HepG2 (cell line): ENCODE data around the gene MTTP. TPM values are rescaled to one million over a fixed set of nuclear protein-coding genes. Genes with fewer than 3 reads are reported as not detected.

ENCODE experiments used
- CREBL2 ChIP-seq: sonication (generic); formaldehyde crosslinking; IDR thresholded peaks from 2 replicates; pipeline ENCODE4 v1.8.1; 2023; ENCODE audit warnings: missing genetic modification reagents, mild to moderate bottlenecking, borderline replicate concordance
- GTF3A ChIP-seq: sonication (generic); formaldehyde crosslinking; conservative IDR thresholded peaks from 2 replicates; pipeline ENCODE4 v1.4.0; 2020; ENCODE audit warnings: mild to moderate bottlenecking, missing genetic modification reagents
- MEIS1 ChIP-seq: sonication (generic); formaldehyde crosslinking; IDR thresholded peaks from 2 replicates; pipeline ENCODE4 v1.9.0; 2021; ENCODE audit warnings: mild to moderate bottlenecking, missing genetic modification reagents, moderate library complexity, borderline replicate concordance
- MXD1 ChIP-seq: sonication (generic); formaldehyde crosslinking; IDR thresholded peaks from 2 replicates; pipeline ENCODE4 v1.4.0; 2020; ENCODE audit warnings: mild to moderate bottlenecking, missing genetic modification reagents
- MXI1 ChIP-seq: IDR thresholded peaks from 3 replicates; pipeline ENCODE4 v1.6.1; 2012; ENCODE audit warnings: low read depth, low read length, inconsistent platforms, borderline replicate concordance
- RERE ChIP-seq: IDR thresholded peaks from 2 replicates; pipeline ENCODE4 v1.6.1; 2016; ENCODE audit warnings: low read depth, missing genetic modification reagents, missing compliant biosample characterization
- RORA ChIP-seq: sonication (generic); formaldehyde crosslinking; IDR thresholded peaks from 2 replicates; pipeline ENCODE4 v1.5.0; 2020; ENCODE audit warnings: mild to moderate bottlenecking, missing genetic modification reagents, moderate library complexity
- SMC3 ChIP-seq: IDR thresholded peaks from 2 replicates; pipeline ENCODE4 v1.6.1; 2011; ENCODE audit warnings: low read length, improper control_type of control experiment
- SOX13 ChIP-seq, 3 experiments: fragments of 450-650 bp in 1 of 3; sonication (generic) in 1 of 3; formaldehyde crosslinking in 1 of 3; IDR thresholded peaks in 2 of 3; conservative IDR thresholded peaks in 1 of 3; 2 replicates each; pipeline versions ENCODE4 v1.5.0 to v1.6.1; 2016 to 2020; ENCODE audit warnings: antibody characterized with exemption in 1 of 3, mild to moderate bottlenecking in 1 of 3, missing compliant biosample characterization in 1 of 3, missing genetic modification reagents in 1 of 3, moderate library complexity in 1 of 3
- SP1 ChIP-seq, 2 experiments: fragments of 450-650 bp in 1 of 2; sonication (generic) in 1 of 2; formaldehyde crosslinking in 1 of 2; IDR thresholded peaks; 2 replicates each; pipeline versions ENCODE4 v1.4.0 to v1.6.1; 2016 to 2020; ENCODE audit warnings: missing genetic modification reagents in 1 of 2
- SYNCRIP ChIP-seq: fragments of 200-400 bp; formaldehyde crosslinking; IDR thresholded peaks from 2 replicates; pipeline ENCODE4 v1.6.1; 2018; ENCODE audit warnings: mild to moderate bottlenecking, low read depth, low read length; ENCODE audit not compliant: insufficient read depth
- THAP11 ChIP-seq: IDR thresholded peaks from 2 replicates; pipeline ENCODE4 v1.6.1; 2016; ENCODE audit warnings: missing biosample characterization, missing genetic modification reagents
- TMF1 ChIP-seq: sonication (generic); formaldehyde crosslinking; IDR thresholded peaks from 2 replicates; pipeline ENCODE4 v1.8.1; 2022; ENCODE audit warnings: low read depth, missing genetic modification reagents
- ZBTB8A ChIP-seq: sonication (generic); formaldehyde crosslinking; IDR thresholded peaks from 2 replicates; pipeline ENCODE4 v1.4.0; 2020; ENCODE audit warnings: mild to moderate bottlenecking, low read depth, missing genetic modification reagents, borderline replicate concordance
- ZFP36L2 ChIP-seq: sonication (generic); formaldehyde crosslinking; IDR thresholded peaks from 2 replicates; pipeline ENCODE4 v1.4.0; 2020; ENCODE audit warnings: missing genetic modification reagents
- ZNF30 ChIP-seq: sonication (generic); formaldehyde crosslinking; IDR thresholded peaks from 2 replicates; pipeline ENCODE4 v1.5.0; 2020; ENCODE audit warnings: mild to moderate bottlenecking, missing genetic modification reagents
- ZNF460 ChIP-seq: sonication (generic); formaldehyde crosslinking; IDR thresholded peaks from 2 replicates; pipeline ENCODE4 v1.5.1; 2020; ENCODE audit warnings: missing genetic modification reagents, mild to moderate bottlenecking, borderline replicate concordance
- ZNF605 ChIP-seq: sonication (generic); formaldehyde crosslinking; IDR thresholded peaks from 2 replicates; pipeline ENCODE4 v1.8.0; 2022; ENCODE audit warnings: mild to moderate bottlenecking, missing genetic modification reagents
- ZNF607 ChIP-seq: sonication (generic); formaldehyde crosslinking; IDR thresholded peaks from 2 replicates; pipeline ENCODE4 v1.5.1; 2020; ENCODE audit warnings: missing genetic modification reagents, mild to moderate bottlenecking, borderline replicate concordance
- ZNF691 ChIP-seq: sonication (generic); formaldehyde crosslinking; IDR thresholded peaks from 2 replicates; pipeline ENCODE4 v1.4.0; 2020; ENCODE audit warnings: missing genetic modification reagents, low read depth, mild to moderate bottlenecking, borderline replicate concordance
- ZNF724P ChIP-seq: sonication (generic); formaldehyde crosslinking; IDR thresholded peaks from 2 replicates; pipeline ENCODE4 v1.8.0; 2022; ENCODE audit warnings: missing genetic modification reagents, borderline replicate concordance
- polyA plus RNA-seq, 8 experiments: library from polyadenylated mRNA; depleted of rRNA in 3 of 8; stranded (reverse) in 7 of 8; unstranded in 1 of 8; fragments of >200 nt; fragmentation: Illumina TruSeq in 4 of 8; extraction: Trizol in 4 of 8; gene quantifications; 2 replicates each; pipeline versions ENCODE4 v1.2.1 to v1.2.3, GENCODE V29; 2011 to 2016; ENCODE audit warnings: low read depth in 4 of 8, missing spikeins in 1 of 8, mixed read lengths in 1 of 8; ENCODE audit not compliant: insufficient read depth in 1 of 8
- total RNA-seq, 5 experiments: library from RNA; depleted of rRNA; stranded (reverse); fragments of >200 nt; fragmentation: Illumina TruSeq; extraction: Trizol; gene quantifications; 2 replicates each; pipeline ENCODE4 v1.2.3, GENCODE V29; 2016; ENCODE audit warnings: low read depth in 1 of 5

Gene MTTP
- total and polyA plus RNA-seq, 2 of the 13 experiments (the other 11 are each of a cell fraction or from before 2014, with no cell fraction given): 84.7 to 102 TPM

- TF ChIP-seq MXI1: peak; percentile 63; the same call in 1 of the 3 replicates
- no peak for TF ChIP-seq SOX13 (IDR thresholded peaks at IDR 0.05)
- peak in 1 of 2 experiments; percentile 19; a peak in 1 of 4 replicates for TF ChIP-seq SOX13 (CRISPR knock-in tag; conservative IDR thresholded peaks at IDR 0.05 in 1 of 2, IDR thresholded peaks at IDR 0.05 in 1 of 2)
- TF ChIP-seq RERE (CRISPR knock-in tag): no peak
- peak; percentile 66; the same call in 1 of the 2 replicates for TF ChIP-seq ZNF607 (CRISPR knock-in tag)
- no peak for TF ChIP-seq ZFP36L2 (CRISPR knock-in tag)
- TF ChIP-seq ZNF30 (CRISPR knock-in tag): no peak
- peak; percentile 71; the same call in 1 of the 2 replicates for TF ChIP-seq CREBL2 (CRISPR knock-in tag)
- 0 out of 2 replicates have a peak, but pooled peaks have one; percentile 44 for TF ChIP-seq ZNF691 (CRISPR knock-in tag)
- no peak for TF ChIP-seq ZBTB8A (CRISPR knock-in tag)
- TF ChIP-seq SP1 (IDR thresholded peaks at IDR 0.05): no peak
- TF ChIP-seq SP1 (CRISPR knock-in tag; IDR thresholded peaks at IDR 0.05): peak; percentile 69
- no peak for TF ChIP-seq SMC3
- 0 out of 2 replicates have a peak, but pooled peaks have one; percentile 29 for TF ChIP-seq TMF1 (CRISPR knock-in tag)
- no peak for TF ChIP-seq SYNCRIP
- peak; percentile 77; the same call in 1 of the 2 replicates for TF ChIP-seq MEIS1
- no peak for TF ChIP-seq ZNF605 (CRISPR knock-in tag)
- TF ChIP-seq ZNF460 (CRISPR knock-in tag): no peak
- TF ChIP-seq THAP11 (CRISPR knock-in tag): peak; percentile 97
- no peak; the same call in 1 of the 2 replicates for TF ChIP-seq GTF3A (CRISPR knock-in tag)
- no peak for TF ChIP-seq RORA (CRISPR knock-in tag)
- 0 out of 2 replicates have a peak, but pooled peaks have one; percentile 35 for TF ChIP-seq MXD1
- no peak for TF ChIP-seq ZNF724P (CRISPR knock-in tag)
Observed at GRCh38 chr4:99563310-99564186, 11.1 kb upstream of the MTTP start, which contains the start of gene TRMT10A (continued).
